Activated T-helper 1 cell treated with anti-CD3 and anti-CD28 coated beads, Interleukin-12 subunit alpha, Interleukin-12 subunit beta, Interleukin-2, Interleukin-4 antibody, amounts not matched to agents 30 ng/mL and 10 ng/mL and 1 ng/mL, durations not matched to agents 14 hours and 24 hours and 36 hours (primary cell): ENCODE data around the gene BCAR1. TPM values are rescaled to one million over a fixed set of nuclear protein-coding genes. Genes with fewer than 3 reads are reported as not detected.

ENCODE experiments used
- DNase-seq: peaks from one replicate; pipeline ENCODE4 v3.0.0; 2021; ENCODE audit warnings: low spot score
- H3K27ac Mint-ChIP-seq: one replicate; pipeline ENCODE4 v1.8.0; 2021; ENCODE audit warnings: mild to moderate bottlenecking, mixed read lengths
- H3K27me3 Mint-ChIP-seq: one replicate; pipeline ENCODE4 v1.8.0; 2022; ENCODE audit warnings: mild to moderate bottlenecking, moderate library complexity, mixed read lengths; ENCODE audit not compliant: insufficient read depth
- H3K36me3 Mint-ChIP-seq: one replicate; pipeline ENCODE4 v1.8.0; 2021; ENCODE audit warnings: low read depth, mixed read lengths
- H3K4me1 Mint-ChIP-seq: one replicate; pipeline ENCODE4 v1.8.0; 2021; ENCODE audit warnings: low read depth, mixed read lengths
- H3K4me3 Mint-ChIP-seq: one replicate; pipeline ENCODE4 v1.8.0; 2021; ENCODE audit warnings: mild to moderate bottlenecking, moderate library complexity, mixed read lengths
- H3K9me3 Mint-ChIP-seq: one replicate; pipeline ENCODE4 v1.8.0; 2021; ENCODE audit warnings: mixed read lengths
- intact Hi-C: fragments of 100-400 bp; cut with micrococcal nuclease; formaldehyde crosslinking; loops from one replicate; pipeline ENCODE4 v1.15.1; 2024
- total RNA-seq: library from RNA; stranded (reverse); gene quantifications from 2 replicates; pipeline ENCODE4 v1.2.3, GENCODE V29; 2022

Gene BCAR1
- total RNA-seq, 1 donor from 2014 or later = 0.13 TPM

- Mint-ChIP-seq H3K4me1 (no peaks in the 10 kb centered on the region), H3K27ac (no peak overlapping the region), H3K27me3 (peaks cover 8% of the 10 kb centered on the region), H3K36me3 (no peaks in the 10 kb centered on the region), H3K9me3 (peaks cover 27% of the 10 kb centered on the region), H3K4me3 (no peak overlapping the region)
- no peak for DNase-seq
- intact Hi-C loops = no loop called here
Measured at GRCh38 chr16:75181630-75182029, 69.8 kb downstream of the BCAR1 start.

- Mint-ChIP-seq H3K36me3 (no peaks in the 10 kb centered on the region), H3K9me3 (peaks cover 39% of the 10 kb centered on the region), H3K27me3 (peaks cover 8% of the 10 kb centered on the region), H3K4me1 (no peaks in the 10 kb centered on the region), H3K4me3 (no peak overlapping the region), H3K27ac (no peak overlapping the region)
- no peak for DNase-seq
- intact Hi-C loops = no loop called here
Measured at GRCh38 chr16:75179208-75179607, 72.2 kb downstream of the BCAR1 start.

Other genes with a start within 250 kb of the BCAR1 start
- 0.20 and 0.26 TPM in 2 replicates for gene LDHD, start 134.8 kb downstream of the BCAR1 start, total RNA-seq
- gene ZFP1, start 103.1 kb downstream of the BCAR1 start, total RNA-seq = 12.3 and 14.6 TPM in 2 replicates
- gene CTRB2, start 44.5 kb downstream of the BCAR1 start, total RNA-seq = not detected in 2 replicates
- gene CTRB1, start 32.6 kb downstream of the BCAR1 start, total RNA-seq = not detected in 2 replicates
- 35.4 TPM in 2 replicates for gene CFDP1, start 181.9 kb upstream of the BCAR1 start, total RNA-seq
- 42.1 and 42.7 TPM in 2 replicates for gene TMEM170A, start 213.1 kb upstream of the BCAR1 start, total RNA-seq
- gene CHST6, start 243.8 kb upstream of the BCAR1 start, total RNA-seq = not detected in 2 replicates